ENCODE data around the gene WDFY1. TPM values are rescaled to one million over a fixed set of nuclear protein-coding genes. Genes with fewer than 3 reads are reported as not detected.

The WDFY1 gene, protein sequence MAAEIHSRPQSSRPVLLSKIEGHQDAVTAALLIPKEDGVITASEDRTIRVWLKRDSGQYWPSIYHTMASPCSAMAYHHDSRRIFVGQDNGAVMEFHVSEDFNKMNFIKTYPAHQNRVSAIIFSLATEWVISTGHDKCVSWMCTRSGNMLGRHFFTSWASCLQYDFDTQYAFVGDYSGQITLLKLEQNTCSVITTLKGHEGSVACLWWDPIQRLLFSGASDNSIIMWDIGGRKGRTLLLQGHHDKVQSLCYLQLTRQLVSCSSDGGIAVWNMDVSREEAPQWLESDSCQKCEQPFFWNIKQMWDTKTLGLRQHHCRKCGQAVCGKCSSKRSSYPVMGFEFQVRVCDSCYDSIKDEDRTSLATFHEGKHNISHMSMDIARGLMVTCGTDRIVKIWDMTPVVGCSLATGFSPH
- 116 and 159 TPM in 2 replicates for total RNA-seq

DNA sequence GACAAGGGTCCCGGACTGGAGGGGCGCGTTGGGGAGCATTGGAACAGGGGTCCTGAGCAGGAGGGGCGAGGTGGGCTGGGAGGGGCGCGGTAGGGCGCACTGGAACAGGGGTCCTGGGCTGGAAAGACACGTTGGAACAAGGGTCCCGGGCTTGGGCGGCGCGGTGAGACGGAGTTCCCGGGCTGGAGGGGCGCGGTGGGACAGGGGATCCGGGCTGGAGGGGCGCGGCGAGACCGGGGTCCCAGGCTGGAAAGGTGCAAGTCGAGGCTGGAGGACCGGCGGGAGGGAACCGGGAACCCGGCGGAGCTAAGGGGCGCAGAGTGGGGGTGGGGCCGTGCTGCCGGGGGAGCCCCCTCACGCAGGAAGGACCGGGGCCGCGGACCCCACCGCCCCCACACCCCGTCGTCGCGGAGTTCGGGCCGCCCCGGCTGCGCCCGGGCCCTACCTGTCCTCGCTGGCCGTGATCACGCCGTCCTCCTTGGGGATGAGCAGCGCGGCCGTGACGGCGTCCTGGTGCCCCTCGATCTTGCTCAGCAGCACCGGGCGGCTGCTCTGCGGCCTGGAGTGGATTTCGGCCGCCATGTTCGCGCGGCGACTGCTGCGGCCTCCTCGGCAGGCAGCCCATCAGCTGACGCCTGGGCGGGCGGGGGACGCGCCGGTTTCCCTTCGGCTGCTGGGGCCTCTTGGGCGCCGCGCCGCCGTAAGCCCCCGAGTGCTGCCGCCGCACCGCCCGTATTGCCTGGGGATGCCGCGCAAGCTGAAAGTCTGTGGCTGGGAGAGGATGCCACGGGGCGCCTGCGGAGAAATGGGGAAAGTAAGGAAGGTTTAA lies at the start of gene WDFY1:
Gene WDFY1, minus strand, starts transcription at position 633 of the 829 bp plus-strand sequence. Its CDS starts 51 bp downstream, at position 582.

DNA sequence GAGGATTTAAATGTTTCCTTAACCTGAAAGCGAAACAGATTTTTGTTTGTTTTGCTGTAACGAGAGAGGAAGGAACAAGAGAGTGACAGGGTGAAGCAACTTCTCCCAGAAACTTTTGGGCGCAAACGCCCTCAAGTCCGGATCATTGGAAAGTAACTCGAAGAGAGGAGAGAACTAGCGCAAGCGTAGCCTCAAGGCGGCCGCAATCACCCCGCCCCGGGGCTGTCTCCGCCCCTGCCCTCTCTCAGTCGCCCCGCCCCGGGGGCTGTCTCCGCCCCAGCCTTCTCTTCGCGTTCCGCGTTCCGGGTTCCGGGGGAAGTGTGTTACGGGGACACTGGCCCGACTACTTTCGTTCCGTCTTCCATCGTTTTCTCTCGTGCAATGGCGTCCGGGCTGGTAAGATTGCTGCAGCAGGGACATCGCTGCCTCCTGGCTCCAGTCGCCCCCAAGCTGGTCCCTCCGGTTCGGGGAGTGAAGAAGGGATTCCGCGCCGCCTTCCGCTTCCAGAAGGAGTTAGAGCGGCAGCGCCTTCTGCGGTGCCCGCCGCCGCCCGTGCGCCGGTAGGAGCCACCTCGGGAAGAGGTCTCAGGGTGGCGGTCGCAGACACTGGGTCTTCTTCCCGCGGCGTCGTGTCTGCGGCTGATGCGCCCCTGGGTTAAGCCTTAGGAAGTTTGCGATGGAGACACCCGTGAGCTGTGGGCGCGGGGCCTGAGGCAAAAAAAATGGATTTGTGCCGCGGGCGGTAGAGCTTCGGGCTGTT lies 12.1 kb upstream of the WDFY1 start, which contains the start of gene MRPL44:
Gene MRPL44, plus strand, starts transcription at position 372 of the 760 bp plus-strand sequence. Its CDS starts 10 bp downstream, at position 382.

DNA sequence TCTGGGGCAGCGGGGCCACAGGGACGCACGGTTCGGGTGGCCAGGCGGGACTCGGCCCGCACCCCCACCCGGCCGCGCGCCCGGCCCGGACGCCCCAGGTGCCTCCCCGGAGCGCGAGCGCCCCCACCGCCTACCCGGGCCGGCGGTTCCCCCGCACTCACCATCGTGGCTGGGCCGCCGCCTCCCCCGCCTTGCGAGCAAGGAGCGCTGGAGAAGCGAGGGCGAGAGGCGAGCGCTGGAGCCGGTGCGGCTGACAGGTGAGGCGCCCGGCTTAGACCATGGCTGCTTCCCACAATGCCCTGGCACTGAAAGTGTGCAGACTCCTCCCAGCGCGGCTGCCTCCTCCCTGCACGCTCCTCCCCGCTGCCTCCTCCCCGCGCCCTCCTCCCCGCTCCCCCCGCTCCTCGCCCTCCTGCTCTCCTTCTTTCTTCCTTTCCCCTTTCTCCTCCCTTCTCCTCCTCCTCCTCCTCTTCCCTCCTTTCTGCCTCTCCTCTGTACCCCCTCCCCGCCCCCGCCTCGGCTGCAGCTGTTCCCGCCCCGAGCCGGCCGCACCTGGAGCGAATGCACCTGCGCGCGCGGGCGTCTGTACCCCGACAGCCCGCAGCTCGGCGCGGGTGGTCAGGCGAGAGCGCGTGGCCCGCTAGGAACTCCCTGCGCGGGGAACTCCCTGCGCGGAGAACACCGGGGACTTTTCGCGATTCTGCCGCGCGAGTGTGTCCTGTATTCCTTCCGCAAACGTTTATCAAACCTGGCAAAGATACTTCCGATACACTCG lies 107.7 kb downstream of the WDFY1 start, which contains the start of gene AP1S3:
Gene AP1S3, minus strand, starts transcription at position 296 of the 775 bp plus-strand sequence. Its CDS starts 132 bp downstream, at position 164.

Other genes starting within 250 kb of the WDFY1 start
- 18.0 and 28.0 TPM in 2 replicates for gene AP1S3, start 107.8 kb downstream of the WDFY1 start, total RNA-seq
- gene MRPL44, start 12.1 kb upstream of the WDFY1 start, total RNA-seq, result 29.6 and 29.7 TPM in 2 replicates
- 176 and 542 TPM in 2 replicates for gene SERPINE2, start 94.0 kb upstream of the WDFY1 start, total RNA-seq

Measured in regular cardiac myocyte (primary cell).